ELF-1 (cell line): Measurements from ENCODE around the gene VIPR2.

Experiments
- DNase-seq: peaks from one replicate; pipeline ENCODE4 v3.0.0-alpha.2; 2016; ENCODE audit warnings: low read depth, low spot score

Gene VIPR2

DNA sequence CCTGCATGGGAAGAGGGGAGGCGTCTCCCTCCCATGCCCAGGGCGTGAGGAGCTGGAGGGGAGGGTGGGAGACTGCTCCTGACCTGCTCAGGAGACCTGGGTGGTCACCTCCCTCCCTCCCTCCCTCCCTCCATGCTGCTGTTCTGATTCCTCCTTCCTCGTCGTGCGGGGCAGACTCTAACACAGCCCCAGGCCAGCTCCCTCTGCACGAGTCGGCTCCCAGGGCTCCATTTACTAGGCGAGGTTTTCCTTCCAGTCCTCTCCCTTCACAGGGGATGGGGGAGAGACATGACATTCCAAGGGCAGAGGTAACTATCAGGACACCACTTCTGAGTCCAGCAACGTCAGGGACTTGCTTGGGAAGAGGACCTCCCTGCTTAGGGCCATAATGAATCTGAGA, 23.6 kb downstream of the VIPR2 start:
- DNase-seq, result no peak

DNA sequence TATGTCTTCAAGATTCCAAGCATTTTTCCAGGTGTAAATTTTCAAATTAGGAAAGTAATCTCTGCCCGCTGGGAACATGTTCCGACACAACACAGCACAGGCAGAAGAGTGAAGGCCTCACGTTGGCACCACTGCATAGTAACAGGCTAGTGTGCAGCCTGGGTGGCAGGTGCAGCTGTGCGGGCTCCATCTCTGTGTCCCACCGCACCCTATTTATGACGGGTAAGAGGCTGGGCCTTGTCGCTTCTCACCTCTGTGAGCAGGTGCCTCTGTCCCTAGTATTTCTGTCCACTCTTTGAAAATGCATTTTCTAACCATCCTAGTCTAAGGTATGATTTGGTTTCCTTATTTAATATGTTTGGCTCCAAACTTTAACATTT, 24.1 kb downstream of the VIPR2 start:
- DNase-seq, result no peak

DNA sequence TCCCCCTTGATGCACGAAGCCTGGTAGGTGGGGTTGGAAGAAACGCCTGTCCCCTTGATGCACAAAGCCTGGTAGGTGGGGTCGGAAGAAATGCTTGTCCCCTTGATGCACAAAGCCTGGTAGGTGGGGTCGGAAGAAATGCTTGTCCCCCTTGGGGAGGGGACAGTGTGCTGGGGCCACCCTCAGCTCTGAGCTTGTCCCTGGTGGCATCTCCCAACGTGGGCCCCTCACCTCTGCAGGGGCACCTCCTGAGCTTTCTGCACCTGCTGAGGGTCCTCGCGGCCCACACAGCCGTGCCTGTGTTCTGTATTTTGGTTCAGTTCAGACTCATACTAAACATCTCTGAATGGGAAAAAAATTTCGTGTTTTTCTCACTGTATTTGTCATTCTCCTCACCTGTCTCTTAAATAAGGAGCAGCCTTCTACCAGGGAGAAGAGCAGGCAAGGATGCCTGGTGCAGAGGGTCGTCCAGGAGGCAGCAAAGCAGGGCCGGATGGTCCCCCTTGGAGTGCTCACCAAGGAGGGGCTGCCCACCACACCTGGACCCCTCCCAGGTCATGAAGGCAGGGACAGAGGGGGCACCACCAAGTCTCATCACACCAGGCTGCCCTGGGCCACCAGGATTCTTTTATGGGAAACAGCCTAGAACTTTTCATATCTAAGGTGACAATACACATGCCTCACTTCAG, 24.7 kb downstream of the VIPR2 start:
- DNase-seq, result no peak

DNA sequence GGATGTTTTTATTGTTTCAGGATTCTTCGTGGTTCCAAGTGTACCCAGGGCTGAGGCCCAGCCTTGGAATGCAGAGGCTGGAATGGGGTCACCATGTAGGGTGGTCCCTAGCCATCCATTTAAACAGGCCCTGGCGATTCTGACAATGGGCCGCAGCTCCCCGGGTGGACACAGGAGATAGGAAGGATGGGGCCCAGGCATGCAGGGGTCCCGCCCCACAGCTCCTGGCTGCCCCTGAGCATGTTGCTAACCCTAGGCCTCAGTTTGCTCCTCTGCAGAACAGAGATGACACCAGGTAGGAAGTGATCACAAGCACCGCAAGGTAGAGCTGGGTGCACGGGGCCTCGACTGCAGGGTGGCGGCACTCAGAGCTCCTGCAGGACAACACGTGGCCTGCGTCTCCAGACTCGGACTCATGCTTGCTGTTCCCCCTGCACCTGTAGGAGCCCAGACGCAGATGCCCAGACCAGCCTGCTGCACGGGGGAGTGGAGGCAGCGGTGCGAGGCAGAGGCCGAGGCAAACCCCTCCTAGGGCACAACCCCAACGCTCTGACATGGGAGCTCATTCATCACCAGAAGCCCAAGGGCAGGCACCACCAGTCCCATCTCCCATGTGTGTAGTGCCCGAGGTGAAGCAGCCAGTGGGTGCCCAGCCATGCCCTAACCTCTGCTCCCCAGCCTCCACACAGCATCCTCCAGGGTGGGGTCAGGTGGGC, 25.5 kb downstream of the VIPR2 start:
- DNase-seq, result no peak

DNA sequence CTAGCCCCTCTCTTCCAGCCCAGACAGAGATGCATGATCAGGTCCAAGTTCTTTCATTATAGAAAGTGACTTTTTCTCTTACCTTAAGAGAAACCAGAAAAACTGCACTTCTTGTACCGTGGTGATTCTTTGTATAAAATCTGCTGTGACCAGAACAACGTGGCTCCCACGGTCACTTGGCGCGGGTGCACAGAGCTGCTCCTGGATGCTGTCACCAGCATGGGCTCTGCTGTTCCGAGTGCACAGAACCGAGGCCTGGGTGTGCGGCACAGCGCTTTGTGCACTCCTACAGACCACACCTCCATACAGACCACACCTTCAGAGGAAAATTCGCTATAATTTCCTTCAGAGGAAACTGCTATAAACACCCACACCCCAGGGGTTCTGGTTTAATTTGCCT, 26.0 kb downstream of the VIPR2 start:
- DNase-seq, result no peak

DNA sequence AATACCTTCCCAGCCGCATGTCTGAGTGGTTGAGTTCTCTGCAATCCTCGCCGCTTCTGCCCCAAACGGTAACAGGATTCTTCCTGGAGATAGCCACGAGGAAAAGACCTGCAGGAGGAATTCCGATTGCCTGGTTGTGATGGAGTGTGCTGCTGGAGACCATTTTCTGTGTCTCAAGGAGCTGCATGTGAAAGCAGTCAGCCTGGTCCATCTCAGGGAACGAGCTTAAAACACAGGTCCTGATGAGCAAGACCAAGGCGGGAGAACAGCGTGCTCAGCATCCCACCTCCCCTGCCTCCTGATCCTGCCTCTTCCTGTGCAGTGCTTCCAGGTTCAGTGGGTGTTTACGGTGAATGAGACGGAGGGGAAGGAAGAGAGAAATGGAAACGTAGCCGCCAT, 26.5 kb downstream of the VIPR2 start:
- no peak for DNase-seq

DNA sequence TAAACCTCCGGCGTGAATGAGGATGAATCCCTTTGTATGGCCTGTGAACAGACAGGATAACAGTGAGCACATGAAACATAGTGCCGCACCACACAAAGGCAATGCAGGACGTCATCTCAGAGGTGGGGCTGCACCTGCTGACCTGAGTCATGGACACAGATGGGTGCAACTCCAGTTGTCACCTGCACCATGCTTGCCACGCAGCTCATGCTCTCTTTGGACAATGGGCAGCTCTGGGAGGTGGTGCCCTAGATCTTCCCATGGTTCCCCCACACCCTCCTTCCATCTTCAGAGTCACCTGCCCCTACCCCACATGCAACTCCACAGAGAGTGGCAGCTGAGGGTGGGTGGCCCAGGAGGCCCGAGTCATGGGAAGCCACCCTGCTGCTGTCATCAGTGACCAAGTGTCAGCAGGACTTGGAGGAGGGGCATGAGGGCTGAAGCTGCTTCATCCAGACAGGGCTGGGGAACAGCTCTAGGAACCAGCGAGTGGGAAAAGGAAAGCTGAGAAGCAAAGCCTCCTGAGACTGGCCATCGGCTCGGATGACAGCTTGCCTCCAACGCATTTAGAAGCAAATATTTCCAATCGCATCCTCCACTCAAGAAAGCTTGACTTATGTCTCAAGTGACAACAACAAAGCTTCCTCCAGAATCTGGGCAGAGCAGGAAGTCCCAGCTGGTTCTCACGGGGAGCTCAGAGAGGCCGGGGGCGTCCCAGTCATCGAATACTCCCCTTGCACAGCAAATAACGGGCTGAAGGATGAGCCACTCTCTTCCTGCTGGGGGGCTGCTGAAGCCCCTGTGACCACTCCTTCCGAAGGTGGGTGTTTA, 27.1 kb downstream of the VIPR2 start:
- DNase-seq, result no peak

DNA sequence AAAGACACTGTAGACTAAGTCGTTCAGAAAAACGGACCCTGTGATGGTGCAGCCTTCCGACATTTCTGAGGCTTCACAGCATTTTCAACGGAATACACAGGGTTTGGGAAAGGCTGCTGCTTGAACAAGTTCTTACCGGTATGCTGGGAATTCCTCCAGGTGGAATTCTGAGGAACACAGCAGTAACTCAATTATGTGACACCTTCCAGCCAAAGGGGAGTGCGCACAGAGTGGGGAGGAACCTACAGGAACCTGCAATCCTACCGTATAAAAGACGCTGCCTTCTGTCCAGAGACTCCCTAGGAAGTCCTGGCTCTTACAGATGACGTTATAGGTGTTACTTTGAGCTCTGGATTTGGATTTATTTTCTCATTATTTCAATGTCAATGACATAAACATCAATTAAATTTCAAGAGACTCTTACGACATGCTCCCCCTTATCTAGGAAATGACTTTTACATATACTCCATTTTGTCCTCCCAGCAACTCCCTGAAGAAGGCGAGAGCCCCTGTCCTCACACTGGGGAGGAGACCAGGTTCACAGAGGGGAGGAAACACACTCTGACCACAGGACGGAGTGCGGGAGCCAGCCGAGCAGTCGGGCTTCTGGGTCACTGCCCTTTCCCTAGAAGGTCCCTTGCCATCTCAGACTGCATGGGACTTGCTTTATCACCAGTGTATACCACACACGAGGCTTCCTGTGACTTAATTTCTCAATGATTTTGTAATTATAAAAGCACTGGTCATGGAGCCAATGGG, 27.9 kb downstream of the VIPR2 start:
- DNase-seq, result no peak

DNA sequence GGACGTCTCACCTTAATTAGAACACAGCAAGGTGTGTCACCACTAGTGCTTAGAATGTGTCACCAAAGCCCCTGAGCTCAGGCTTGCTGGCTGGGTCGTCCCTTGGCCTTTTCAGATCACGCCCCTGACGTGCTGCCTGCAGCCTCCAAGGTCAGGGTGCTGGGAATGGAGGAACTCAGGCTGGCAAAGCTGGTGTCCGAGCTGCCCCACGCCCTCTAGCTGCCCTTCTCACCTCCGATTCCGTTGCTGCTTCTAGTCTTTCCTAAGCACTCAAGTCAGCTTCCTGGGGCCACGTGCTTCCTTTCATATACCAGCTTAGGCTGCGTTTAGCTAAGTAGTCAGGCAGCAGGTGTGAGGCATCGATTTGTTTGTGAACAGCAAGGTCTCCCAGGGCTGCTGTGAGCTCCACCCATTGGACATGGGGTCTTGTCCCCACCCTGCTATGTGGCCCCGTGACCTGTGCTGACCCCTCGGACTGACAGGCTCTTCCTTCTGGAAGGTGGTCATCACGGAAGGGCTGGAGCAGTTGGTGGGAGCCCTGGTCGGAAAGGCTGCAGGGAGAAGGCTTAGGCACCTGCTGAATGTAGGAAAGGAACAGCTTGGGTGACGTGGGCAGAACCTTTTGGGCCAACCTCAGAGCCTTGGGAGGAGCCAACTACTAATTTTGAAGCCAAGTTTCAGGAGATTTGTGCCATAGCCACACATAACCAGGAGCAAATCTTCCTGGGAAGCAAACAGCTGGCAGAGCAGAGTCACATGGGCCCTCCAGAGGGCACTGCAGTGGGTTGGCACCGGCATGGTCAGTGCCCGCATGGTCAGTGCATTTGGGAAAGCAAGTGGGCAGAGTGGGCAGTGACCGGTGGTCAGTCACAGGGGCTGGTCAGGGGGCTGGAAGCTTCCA, 28.8 kb downstream of the VIPR2 start:
- no peak for DNase-seq

DNA sequence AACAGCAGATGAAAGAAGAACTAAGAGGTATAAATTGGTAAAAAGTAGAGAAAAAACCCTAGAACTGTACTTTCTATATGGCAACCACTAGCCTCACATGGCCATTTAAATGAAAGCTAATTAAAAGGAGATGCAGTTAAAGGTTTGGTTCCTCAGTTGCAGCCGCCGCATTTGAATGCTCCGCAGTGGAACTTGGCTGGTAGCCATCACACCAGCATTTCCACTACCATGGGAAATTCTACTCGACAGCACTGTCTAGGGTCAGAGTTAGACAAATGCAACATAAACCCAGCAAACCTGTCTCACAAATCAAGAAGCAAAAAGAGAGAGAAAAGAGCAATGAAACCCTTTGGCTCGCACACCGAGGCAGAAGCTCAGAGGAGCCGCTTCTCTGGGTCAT, 29.7 kb downstream of the VIPR2 start:
- DNase-seq, result no peak

DNA sequence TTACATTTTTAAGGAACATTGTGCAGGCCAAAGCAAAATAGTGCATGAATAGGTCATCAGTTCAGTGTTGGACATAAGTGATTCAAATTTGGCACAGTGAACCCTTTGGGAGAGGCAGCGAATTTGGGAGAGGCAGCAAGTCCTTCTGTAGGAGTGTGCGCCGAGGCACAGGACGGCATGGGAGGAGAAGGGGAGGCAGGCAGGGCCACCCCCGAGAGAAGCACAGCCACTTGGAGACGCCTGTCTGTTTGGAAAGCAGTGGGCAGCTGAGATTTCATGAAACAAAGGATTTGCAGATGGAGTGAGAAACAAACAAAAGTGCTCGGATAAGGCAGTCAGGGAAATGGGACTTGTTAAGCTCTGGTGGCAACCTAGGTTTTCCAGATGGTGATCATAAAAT, 30.6 kb downstream of the VIPR2 start:
- DNase-seq, result no peak

DNA sequence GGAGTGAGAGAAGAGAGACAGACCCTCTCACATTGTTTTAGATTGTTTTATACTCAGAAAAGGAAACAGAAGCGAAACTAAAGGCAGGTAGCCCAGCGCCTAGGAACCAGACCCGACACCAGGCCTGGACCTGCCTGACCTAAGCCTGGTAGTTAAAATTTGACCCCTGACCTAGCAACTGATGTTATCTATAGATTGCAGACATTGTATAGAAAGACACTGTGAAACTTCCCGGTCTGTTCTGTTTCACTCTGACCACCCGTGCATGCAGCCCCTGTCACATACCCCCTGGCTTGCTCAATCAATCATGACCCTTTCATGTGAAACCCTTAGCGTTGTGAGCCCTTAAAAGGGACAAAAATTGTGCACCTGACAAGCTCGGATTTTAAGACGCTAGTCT, 31.6 kb downstream of the VIPR2 start:
- DNase-seq, result peak; percentile 74

DNA sequence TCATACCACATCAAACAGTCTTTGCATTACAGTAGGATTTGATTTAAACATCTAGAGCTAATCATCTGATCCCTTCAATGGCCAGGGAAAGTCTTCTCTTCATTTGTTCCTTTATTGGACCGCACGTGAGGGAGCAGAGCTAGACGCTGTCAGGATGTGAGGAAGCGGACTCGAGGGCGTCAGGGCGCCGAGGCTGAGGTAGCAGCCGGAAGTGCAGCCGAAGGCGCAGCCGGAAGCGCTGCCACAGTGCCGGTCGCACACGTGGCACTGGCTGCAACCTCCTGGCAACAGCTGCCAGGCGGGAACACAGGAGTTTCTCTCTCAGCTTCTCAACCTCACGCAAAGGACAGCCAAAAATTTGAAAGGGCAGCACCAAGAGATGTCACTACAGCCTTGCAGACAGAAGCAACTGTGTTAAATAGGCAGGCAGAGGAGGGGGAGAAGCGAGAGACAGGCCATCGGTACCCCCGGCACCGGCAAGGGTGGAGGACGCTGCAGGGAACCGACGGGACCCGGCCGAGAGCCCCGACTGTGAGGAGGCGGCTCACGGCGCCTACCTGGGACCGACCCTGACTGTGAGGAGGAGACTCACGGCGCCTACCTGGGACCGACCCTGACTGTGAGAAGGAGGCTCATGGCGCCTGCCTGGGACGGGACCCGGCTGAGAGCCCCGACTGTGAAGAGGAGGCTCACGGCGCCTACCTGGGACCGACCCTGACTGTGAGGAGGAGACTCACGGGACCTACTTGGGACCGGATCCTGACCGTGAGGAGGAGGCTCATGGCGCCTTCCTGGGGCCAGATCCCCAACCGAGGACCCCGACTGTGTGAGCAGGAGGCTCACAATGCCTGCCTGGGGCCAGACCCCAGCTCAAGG, 32.3 kb downstream of the VIPR2 start:
- no peak for DNase-seq

DNA sequence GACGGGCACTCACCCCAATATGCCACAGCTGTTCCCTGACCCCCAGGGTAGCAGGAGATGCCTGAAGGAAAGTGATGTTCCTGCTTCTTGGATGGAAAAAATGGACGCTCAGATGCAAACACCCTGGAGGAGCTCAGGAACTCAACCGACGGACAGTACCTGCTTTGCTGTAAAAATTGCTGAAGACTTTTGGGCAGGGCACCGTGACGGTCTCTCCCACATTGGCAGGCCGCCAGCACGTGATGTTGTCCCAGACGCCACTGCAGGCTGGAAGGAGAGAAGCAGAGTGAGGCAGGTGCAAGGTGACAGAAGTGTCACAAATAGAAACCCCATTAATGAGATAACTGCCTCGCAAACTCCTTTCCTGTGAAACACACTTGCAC, 35.0 kb downstream of the VIPR2 start:
- DNase-seq, result no peak

DNA sequence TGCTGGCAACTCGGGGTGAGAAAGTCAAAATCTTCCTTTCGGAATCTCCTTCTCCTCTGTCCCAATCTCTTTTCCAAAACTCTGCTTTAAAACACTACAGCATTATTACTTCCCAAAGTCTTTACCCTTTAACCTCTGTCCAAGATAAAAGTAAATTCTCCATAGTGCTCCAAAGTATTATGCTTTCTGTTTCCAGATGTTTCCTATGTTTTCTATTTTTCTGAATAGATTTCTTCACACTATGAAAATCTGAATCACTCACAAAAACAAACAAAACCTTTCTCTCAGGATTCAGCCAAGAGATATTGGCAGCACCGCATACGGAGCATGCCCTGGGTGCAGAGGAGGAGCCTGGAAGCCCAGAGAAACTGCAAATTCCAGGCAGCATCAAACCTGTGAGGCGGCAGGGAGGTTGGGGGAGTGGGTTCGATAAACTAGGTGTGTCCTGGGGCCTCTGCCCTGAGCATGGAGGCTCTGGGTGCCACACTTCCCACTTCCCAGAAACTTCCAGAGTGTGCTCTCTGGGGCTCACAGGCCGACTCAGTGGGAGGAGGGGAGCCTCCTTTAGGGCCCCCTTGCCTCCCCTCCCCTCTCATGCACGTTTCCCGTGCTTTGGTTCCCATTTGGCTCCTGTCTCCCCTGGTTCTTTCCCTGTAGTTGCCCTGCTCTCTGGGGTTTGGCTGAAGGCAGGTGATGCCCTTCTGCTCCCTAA, 35.6 kb downstream of the VIPR2 start:
- no peak for DNase-seq

DNA sequence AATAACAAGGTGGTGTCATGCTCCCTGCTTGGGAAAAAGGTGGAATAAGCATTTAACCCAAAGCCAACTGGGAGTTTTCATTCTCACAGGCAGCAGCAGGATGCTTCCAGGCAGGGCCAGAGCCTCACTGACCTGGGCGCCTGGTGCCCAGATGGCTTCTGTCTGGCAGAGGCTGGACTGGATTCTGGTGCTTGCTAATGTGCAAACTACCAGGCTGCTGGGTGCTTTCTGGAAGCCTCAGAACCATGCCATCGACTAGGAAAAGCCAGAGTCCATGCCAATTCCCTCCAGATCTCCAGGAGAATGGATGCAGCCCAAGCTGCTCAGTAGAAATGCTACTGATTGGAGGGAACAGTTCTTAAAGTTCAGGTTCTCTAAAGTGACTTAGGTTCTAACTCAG, 36.2 kb downstream of the VIPR2 start:
- no peak for DNase-seq

DNA sequence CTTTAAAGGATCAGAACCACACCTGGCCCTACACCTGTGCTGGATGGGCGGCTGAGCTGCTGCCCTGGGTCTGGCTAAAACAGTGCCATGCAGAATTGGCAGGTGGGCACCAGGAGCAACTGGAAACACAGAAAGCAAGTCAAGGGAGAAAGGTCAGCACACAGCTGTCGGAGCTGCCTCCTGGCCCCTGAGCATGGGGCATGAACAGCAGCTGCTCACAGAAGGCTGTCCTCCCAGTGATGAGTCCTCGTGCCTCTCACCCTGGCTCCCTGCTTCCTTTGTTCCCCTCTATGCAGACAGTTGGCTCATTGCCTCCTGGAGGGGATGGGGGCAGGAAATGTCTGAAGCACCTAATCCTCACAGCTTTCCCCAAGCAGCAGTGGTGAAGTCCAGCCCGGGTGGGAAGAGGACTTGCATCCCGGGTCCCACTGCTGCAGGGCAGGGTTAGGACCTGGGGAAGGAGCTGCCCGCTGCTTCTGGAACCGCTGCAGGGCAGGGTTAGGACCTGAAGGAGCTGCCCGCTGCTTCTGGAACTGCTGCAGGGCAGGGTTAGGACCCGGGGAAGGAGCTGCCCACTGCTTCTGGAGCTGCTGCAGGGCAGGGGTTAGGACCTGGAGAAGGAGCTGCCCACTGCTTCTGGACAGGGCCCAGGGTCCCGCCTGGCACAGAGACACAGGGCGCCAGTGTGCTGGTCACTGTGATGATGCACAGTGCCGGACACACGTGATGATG, 37.3 kb downstream of the VIPR2 start:
- no peak for DNase-seq
